HG03097 (cell line): ENCODE data around the gene FRMPD1.

Experiments used
- ATAC-seq: cut with Tn5 transposase; IDR thresholded peaks from one replicate; pipeline ENCODE4 v1.9.1; 2021; ENCODE audit not compliant: unreplicated experiment, low FRiP score

FRMPD1 gene

GRCh38 chr9:37625758-37626147, 25.0 kb upstream of the FRMPD1 start:
- no peak for ATAC-seq

DNA sequence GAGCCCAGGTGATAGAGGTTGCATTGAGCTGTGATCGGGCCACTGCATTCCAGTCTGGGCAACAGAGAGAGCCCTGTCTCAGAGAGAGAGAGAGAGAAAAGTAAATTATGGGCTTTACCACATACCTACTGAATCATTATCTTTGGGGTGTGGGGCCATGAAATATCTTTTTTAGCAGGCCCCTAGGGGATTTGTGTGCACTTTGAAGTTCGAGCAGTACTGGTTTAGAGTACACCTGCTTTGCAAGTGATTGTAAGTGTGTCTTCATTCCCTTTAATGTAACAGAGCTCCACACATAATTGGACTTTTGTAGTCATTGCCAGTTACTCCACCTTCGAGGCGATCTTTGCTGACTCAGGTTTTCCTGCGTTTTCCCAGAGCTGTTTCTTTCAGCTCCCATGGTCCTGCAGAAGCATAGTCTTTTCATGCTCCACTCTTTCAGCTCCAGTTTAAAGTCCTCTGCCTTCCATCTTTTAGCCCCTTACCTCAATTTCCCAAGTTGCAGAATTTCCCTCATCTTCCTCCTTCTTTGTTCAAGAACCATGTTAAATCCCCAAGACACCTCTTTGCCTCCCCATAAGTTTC, 24.0 kb upstream of the FRMPD1 start:
- ATAC-seq, result no peak

DNA sequence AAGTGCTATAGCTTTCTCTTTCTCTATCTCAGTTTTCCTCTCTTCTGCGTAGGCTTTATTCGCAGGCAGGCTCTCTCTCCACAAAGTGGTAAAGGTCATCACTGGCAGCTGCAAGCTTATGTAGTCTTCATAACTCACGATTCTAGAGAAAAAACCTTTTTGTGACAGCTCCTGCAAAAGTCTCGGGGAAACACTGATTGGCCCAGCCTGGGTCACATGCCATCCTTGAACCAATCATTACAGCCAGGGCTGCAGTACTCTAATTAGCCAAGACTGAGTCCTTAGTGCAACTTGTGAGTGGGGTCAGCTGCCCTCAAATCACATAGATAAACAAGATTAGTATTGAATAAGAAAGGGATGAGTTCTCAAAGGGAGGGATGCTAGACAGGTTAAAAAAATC, 18.3 kb upstream of the FRMPD1 start:
- no peak for ATAC-seq

DNA sequence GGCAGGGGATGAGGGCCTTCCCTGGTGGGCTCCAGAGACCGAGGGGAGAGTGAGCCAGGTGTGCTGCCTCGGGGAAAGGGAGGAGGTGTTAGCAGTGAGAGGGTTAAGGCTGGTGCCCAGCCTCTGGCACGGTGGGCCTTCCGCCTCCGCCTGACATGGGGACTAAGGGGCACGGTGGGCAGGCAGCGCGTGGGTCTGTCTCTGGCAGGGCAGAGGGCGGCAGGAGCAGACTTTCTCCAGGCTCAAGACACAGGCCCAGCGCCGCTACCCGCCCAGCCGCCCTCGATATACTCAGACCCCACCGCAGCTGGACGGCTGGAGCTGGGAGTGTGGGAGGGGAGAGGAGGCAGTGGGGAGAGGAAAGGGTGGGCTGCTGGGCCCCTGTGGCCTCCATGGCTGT, 14.9 kb upstream of the FRMPD1 start:
- ATAC-seq, result no peak

- no peak for ATAC-seq
Measured at GRCh38 chr9:37636511-37637448, 14.0 kb upstream of the FRMPD1 start.

DNA sequence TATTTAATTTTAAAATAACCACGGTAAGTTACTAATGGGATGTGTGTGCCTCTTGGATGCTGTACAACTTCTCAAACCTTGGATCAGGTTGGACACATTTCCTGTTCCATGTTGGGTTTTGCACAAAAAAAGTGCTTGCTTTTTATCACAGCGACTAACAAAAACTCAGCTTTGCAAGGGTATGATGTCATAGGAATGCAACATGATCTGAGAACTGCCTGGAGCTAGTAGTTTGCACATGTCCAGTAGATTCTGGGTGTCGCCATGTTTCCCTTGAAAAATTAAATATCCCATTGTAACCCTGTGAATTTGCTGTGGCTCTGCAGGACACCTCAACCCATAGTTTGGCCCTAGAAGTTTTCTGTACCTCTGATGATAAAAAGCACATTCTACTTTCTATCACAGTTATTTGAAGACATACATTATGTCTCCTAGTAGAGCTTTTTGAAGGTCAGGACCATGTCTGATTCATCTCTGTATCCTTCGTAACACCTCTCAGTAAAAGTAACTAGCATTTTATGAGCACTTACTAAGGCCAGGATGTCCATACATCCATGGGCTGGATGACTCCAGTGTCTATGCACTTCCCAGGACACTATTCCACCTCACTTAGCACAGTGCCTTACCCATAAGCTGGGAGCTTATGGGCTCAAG, 11.5 kb upstream of the FRMPD1 start:
- no peak for ATAC-seq

DNA sequence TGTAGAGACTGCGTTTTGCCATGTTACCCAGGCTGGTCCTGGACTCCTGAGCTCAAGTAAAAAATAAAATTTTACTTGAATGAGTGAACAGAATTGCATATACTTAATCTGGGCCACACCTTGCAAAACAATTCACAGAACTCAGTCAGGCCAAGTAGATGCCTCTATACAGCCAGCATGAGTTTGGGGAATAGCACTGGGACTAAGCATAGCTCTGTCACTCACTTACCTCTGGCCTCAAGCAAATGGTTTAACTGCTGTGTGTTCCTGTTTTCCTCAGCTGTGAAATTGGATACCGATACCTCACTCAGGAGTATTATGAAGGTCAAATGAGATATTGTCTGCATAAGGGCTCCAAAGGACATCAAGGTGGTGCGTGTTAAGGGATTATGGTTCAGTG, 10.9 kb upstream of the FRMPD1 start:
- no peak for ATAC-seq

DNA sequence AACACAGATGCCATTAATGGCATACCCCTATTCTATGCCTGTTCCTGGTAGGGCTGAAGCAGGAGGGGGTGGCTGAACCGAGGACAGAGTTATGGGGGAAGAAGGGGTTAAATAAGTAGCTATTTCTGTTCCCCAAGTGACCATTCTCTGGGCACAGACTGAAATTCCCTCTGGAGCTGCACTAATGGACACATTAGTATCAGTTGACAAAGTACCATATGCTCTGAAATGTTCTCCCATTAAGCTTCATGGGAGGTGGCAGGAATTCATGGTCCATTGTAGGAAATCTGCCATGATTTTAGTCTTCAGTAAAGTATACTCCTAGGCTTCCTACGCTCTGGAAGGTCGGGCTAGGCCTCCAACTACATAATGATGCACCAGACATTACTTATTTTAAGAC, 10.5 kb upstream of the FRMPD1 start:
- ATAC-seq, result no peak

- ATAC-seq, result no peak
Measured at GRCh38 chr9:37641331-37641730, 9.4 kb upstream of the FRMPD1 start.

DNA sequence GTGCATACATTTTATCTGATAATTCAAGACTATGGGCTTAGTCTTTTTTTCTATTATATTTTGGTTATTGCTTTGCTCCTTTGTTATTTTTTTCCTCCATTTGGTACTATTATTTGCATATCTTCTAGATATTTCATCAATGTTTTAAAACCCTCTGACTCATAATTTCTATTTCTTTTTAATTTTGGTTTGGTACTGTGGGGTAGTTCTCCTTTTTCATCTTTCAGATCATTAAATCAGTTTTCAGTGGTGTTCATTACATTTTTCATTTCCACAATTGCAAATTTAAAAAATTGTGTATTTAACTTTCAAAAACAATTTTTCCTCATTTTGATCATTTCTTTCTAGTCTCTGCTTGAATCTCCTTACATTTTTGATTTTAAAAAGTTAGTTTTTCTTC, 7.5 kb upstream of the FRMPD1 start:
- ATAC-seq, result no peak

DNA sequence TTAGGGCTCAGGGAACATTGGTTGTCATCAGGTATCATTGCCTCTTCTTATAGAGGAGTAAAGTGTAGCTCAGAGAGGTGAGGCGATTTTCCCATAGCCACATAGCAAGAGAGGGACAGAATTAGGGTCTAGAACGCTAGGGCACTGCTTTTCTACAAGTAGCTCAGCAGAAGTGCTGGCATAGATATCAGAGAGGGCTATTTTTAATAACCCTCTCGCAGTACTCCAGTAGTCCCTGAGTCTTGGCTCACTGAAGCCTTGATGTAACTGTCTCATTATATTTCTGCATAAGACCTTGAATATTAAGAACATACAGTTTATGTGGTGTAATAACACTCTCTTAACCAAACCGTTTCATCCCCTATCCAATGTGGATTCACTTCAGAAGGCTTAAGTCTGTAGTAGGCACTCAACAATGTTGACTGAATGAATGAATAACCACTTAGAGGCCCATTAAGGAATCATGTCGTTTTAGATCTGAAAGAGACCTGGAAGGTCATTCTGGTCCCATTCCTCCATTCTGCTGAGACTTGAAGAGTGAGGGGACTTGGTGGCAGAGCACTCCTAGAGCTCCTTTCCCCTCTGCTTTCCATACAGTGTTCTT, 4.7 kb upstream of the FRMPD1 start:
- no peak for ATAC-seq

DNA sequence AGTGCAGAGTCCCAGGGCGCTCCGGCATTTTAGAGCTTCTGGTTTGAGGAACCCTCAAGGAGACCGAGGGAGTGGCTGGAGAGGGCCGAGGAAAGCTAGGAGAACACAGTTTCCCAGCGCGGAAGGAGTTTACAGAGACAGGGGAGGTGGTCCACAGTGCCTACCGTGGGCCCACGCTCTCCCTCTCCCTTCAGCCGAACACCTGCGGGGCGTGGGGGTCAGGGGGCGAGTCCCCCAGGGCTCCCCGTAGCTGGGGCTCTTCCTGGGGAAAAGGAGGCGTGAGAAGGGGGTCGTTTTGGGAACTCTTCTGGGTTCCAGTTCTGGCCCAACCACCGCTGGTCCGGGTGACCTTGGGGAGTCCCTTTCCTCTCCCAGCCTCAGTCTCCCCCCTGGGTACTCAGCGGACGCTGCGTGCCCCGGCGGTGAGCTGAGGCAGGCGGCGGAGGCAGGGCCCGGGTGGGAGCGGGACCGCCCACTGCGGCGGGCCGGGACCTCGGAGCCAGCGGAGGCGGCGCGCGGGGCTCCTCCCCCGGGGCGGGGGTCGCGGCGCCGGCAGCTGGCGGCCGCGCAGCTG, 368 bp upstream of the FRMPD1 start:
- ATAC-seq, result no peak

- no peak for ATAC-seq
Measured at GRCh38 chr9:37652261-37652660, 1.5 kb downstream of the FRMPD1 start.

DNA sequence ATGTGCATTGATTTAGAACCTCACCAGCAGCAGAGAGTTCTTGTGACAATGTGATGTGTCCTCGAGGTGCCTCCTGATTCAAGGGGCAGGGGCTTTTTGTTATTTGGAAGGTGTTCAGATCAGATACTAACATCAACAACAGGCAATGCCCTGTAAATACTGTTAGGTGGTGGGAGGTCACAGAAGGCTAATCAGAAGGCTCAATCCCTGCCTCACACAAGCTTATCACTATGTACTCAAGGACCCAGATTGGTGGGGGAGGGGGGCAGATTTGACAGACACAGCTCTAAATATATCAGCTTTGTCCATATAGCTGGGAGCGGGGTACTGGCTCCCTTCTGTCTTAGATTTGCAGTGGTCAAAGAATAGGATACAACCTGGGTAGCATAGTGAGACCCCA, 2.6 kb downstream of the FRMPD1 start:
- no peak for ATAC-seq

DNA sequence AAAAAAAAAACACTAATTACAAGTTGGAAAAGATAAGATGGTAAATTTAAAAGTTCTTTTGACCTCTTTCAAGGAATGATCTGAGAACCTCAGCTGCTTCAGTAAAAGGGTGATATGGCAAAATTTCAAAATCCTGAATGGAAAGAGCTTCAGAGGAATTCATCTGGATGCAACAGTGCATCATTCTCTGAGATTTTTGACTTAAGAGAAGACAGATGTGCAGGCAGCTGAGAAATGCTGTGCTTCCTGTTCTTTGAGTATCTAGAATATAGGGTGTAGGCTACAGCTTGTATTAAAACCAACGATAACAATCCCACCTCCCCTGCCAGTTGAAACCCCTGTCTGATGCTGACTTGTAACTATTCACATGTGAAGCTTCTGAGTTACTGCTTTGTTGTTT, 6.2 kb downstream of the FRMPD1 start:
- ATAC-seq, result no peak

DNA sequence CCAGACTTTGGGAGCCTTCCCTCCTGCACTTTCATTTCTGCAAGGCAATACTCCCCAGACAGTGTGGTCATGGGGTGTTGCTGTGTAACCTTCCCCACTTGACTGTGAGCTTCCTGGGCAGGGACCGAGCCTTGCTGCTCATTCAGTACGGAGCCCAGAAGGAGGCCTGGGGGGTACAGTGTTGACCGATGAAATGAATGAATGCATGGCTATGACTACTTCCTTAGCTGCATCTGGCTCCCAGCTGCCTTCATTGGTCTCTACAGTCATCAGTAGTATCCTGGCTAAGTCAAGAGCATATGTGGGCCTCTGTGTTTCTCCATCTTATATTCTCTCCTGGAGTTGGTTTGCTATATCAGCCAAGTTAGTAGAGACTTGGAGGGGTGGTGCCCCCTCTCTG, 9.9 kb downstream of the FRMPD1 start:
- ATAC-seq, result no peak

DNA sequence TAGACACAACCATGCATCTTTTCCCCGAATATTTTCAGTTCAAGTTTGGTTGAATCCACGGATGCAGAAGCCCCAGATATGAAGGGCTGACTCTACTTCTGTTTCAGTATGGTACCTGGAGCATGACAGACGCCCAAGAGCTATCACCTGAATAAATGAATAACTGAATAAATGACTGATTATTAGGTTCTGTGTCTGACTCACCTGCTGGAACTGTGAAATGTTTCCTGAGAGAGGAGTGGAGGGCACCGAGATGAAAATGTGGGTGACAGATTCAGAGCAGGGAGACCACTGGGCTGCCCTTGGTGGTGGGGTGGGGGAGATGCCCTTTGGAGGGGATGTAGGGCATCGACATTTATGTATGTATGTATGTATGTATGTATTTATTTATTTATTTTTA, 13.2 kb downstream of the FRMPD1 start:
- no peak for ATAC-seq

DNA sequence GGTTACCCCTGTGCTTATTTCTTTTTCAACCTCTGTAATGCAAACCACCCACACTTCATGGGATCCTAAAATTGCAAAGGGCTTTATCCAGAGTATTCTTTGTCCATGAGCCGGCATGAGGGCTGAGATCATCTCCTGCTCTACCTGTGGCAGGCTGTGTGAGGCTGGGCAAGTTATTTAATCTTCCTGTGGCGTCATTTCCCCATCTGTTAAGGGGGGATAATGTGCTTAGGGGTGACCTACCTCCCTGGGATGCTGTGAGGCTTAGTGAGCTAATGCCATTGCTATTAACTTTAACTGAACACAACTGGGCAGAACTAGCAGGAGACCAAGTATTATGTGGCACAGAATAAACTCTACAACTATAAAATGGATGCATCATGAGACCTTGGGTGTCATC, 17.0 kb downstream of the FRMPD1 start:
- no peak for ATAC-seq

- no peak for ATAC-seq
Measured at GRCh38 chr9:37668116-37668601, 17.4 kb downstream of the FRMPD1 start.

DNA sequence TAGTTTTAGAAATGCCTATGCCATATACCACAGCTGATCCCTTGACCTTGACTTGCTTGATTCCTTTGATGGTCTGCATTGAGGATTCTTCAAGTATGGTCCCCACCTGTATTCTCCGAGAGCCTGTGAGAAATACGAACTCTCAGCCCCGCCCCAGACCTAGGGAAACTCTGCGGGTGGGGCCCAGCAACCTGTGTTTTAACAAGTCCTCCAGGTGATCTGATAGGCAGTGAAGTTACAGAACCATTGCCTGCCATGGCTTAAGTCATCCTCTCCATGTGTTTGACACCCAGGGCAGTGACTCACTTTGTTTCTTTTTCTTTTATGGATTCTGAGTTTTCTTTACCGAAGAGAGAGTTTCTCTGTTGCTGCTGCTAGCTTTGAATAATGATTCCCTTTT, 18.5 kb downstream of the FRMPD1 start:
- no peak for ATAC-seq

DNA sequence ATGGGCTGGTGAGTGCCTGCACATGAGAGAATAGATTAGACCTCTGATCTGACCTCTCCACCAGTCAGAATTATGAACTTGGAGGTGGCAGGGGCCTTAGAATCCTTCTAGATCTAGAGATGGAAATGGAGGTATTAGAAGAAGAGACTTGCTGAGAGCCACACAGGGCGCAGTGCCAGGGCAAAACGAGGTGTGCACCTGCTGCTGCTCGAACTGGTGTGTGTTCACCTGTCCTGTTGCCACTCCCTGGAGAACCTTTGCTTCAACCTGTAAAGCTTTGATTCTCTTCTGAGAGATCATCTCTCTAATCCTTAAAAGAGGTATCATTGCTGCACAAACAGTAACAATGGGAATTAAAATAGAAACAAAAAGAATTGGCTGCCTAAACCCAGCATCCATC, 24.9 kb downstream of the FRMPD1 start:
- no peak for ATAC-seq
